HL-60 (cell line): ENCODE measurements around the gene ELOA2.

Experiments used
- DNase-seq, 2 experiments: peaks; one replicate each; pipeline ENCODE4 v3.0.0-alpha.2; 2010 to 2020; ENCODE audit warnings: low read depth in 1 of 2, low spot score in 1 of 2
- H3K27ac ChIP-seq: fragments of 250-450 bp; sonication (Bioruptor Pico); replicated peaks from 2 replicates; pipeline ENCODE4 v1.5.1; 2020; ENCODE audit warnings: mild to moderate bottlenecking, moderate library complexity
- H3K27me3 ChIP-seq: fragments of 250-450 bp; sonication (Bioruptor Pico); 2 replicates; pipeline ENCODE4 v1.5.1; 2021; ENCODE audit warnings: mild to moderate bottlenecking, moderate library complexity; ENCODE audit not compliant: insufficient read depth, poor library complexity, severe bottlenecking
- H3K4me3 ChIP-seq: replicated peaks from 2 replicates; pipeline ENCODE4 v1.5.1; 2011; ENCODE audit warnings: mild to moderate bottlenecking, control low read depth, low read length; ENCODE audit not compliant: insufficient read depth
- GABPA ChIP-seq: IDR thresholded peaks from 2 replicates; pipeline ENCODE4 v1.6.1; 2012; ENCODE audit warnings: low read depth
- POLR2AphosphoS5 ChIP-seq: IDR thresholded peaks from 2 replicates; pipeline ENCODE4 v1.6.1; 2012; ENCODE audit warnings: low read depth
- SPI1 ChIP-seq: IDR thresholded peaks from 2 replicates; pipeline ENCODE4 v1.6.1; 2012; ENCODE audit warnings: low read depth, mild to moderate bottlenecking, borderline replicate concordance
- TF ChIP-seq, protein P1 (sequence below): IDR thresholded peaks from one replicate; pipeline ENCODE4 v1.5.1; 2011; ENCODE audit warnings: low read length, control low read depth, inconsistent platforms; ENCODE audit not compliant: insufficient read depth
- TF ChIP-seq, protein P2 (sequence below): IDR thresholded peaks from 2 replicates; pipeline ENCODE4 v1.6.1; 2012; ENCODE audit warnings: low read depth; ENCODE audit not compliant: insufficient replicate concordance

The ELOA2 gene

DNA sequence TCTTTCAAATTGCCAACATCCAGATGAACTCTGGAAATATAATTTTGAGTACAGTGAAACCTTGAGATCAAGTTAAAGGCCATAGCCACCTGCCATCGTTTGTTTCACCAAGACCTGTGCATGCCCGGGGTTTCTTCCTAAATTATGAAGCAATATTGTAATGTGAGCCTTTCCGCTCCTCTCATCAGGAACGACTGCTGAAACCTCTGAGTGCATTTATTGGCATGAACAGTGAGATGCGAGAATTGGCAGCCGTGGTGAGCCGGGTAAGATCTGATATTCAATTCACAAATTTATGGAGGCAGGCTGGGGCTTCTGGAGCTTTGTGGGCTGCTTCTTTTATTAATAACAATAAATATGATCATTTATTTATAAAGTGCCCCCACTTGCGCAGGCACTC, 27.7 kb upstream of the ELOA2 start:
- TF ChIP-seq, protein P1, sequence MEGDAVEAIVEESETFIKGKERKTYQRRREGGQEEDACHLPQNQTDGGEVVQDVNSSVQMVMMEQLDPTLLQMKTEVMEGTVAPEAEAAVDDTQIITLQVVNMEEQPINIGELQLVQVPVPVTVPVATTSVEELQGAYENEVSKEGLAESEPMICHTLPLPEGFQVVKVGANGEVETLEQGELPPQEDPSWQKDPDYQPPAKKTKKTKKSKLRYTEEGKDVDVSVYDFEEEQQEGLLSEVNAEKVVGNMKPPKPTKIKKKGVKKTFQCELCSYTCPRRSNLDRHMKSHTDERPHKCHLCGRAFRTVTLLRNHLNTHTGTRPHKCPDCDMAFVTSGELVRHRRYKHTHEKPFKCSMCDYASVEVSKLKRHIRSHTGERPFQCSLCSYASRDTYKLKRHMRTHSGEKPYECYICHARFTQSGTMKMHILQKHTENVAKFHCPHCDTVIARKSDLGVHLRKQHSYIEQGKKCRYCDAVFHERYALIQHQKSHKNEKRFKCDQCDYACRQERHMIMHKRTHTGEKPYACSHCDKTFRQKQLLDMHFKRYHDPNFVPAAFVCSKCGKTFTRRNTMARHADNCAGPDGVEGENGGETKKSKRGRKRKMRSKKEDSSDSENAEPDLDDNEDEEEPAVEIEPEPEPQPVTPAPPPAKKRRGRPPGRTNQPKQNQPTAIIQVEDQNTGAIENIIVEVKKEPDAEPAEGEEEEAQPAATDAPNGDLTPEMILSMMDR = no peak
- TF ChIP-seq, protein P2, sequence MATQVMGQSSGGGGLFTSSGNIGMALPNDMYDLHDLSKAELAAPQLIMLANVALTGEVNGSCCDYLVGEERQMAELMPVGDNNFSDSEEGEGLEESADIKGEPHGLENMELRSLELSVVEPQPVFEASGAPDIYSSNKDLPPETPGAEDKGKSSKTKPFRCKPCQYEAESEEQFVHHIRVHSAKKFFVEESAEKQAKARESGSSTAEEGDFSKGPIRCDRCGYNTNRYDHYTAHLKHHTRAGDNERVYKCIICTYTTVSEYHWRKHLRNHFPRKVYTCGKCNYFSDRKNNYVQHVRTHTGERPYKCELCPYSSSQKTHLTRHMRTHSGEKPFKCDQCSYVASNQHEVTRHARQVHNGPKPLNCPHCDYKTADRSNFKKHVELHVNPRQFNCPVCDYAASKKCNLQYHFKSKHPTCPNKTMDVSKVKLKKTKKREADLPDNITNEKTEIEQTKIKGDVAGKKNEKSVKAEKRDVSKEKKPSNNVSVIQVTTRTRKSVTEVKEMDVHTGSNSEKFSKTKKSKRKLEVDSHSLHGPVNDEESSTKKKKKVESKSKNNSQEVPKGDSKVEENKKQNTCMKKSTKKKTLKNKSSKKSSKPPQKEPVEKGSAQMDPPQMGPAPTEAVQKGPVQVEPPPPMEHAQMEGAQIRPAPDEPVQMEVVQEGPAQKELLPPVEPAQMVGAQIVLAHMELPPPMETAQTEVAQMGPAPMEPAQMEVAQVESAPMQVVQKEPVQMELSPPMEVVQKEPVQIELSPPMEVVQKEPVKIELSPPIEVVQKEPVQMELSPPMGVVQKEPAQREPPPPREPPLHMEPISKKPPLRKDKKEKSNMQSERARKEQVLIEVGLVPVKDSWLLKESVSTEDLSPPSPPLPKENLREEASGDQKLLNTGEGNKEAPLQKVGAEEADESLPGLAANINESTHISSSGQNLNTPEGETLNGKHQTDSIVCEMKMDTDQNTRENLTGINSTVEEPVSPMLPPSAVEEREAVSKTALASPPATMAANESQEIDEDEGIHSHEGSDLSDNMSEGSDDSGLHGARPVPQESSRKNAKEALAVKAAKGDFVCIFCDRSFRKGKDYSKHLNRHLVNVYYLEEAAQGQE = no peak
- no peak for TF ChIP-seq SPI1
- no peak for TF ChIP-seq POLR2AphosphoS5
- TF ChIP-seq GABPA = no peak
- DNase-seq = no peak
- no peak overlapping the region for H3K4me3 ChIP-seq
- peaks cover 4% of the 10 kb centered on the region for H3K27me3 ChIP-seq
- no peak overlapping the region for H3K27ac ChIP-seq

DNA sequence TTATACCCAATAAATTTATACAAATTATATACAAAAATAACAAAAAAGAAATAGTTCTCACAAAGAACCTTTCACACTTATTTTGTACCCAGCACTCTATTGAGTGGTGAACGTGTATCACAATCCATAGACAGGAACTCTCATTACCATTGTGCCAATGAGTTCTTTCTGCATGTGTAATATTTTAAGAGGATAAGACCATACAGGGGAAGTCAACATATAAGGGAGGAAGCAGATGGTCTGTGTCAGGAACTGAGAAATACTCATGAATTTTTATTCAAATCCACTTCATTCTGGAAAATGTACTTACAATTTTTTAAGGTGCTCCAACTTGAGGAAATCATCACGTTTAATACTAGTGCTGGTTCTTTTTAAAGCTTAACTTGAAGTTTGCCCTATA, 27.1 kb upstream of the ELOA2 start:
- no peak overlapping the region for H3K4me3 ChIP-seq
- no peak overlapping the region for H3K27ac ChIP-seq
- H3K27me3 ChIP-seq = peaks cover 4% of the 10 kb centered on the region
- no peak for DNase-seq
- TF ChIP-seq, protein P1 = no peak
- no peak for TF ChIP-seq POLR2AphosphoS5
- TF ChIP-seq GABPA = no peak
- TF ChIP-seq SPI1 = no peak
- TF ChIP-seq, protein P2 = no peak

DNA sequence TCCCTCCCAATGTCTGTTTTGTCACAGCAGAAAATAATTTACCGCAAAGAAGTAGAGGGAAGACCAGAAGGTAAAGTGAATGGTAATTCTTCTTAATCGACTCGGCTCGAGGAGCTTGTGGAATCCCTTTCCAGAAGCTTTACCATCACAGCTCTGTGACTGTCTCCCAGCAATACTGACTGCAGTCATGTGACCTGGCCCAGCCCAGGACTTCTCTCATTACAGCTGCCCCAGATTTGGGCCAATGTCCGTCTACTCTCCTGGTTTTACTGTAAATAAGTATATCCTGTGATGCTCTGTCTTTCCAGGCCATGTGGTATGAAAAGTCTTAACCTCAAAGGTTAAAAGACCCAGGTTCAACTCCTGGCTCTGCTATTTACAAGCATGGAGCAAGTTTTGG, 18.9 kb upstream of the ELOA2 start:
- no peak for DNase-seq
- Histone ChIP-seq H3K27me3 (peaks cover 9% of the 10 kb centered on the region), H3K4me3 (no peak overlapping the region), H3K27ac (no peak overlapping the region)
- TF ChIP-seq, protein P2 = no peak
- TF ChIP-seq GABPA = no peak

DNA sequence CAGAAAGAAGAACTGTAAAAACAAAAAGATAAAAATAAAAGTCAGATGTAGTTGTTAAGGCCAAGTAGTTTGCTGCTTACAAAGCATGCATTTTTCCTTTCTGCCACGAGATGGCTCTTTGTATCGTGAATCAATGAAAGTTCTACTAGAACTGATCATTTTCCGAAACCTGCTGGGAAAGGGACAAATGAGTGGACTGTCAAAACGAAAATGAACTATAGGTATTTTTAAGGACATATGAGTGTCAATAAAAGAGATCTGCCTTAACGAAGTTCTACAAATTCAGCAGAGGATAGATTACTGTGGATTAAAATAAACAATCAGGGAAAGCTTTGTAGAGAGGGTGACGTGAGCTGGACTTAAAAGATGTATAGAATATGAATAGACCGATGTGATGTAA, 15.0 kb upstream of the ELOA2 start:
- Histone ChIP-seq H3K27ac (no peak overlapping the region), H3K27me3 (peaks cover 11% of the 10 kb centered on the region), H3K4me3 (no peak overlapping the region)
- DNase-seq = peak; percentile 2 to 33
- TF ChIP-seq POLR2AphosphoS5 (no peak), GABPA (no peak), SPI1 (no peak)
- TF ChIP-seq, protein P1 = peak; percentile 65
- TF ChIP-seq, protein P2 = no peak
